ENCODE results near the gene MAPK8. TPM values are rescaled to one million over a fixed set of nuclear protein-coding genes. Genes with fewer than 3 reads are reported as not detected.

Gene MAPK8
- 25.8 to 40.8 TPM (median 34.6 TPM) in 5 replicates for total RNA-seq (2022; extraction: Qiagen RNA extraction)

GRCh38 chr10:48306265-48306869 is at the start of gene MAPK8:
Gene MAPK8, plus strand, starts transcription at chr10:48306677. Its CDS starts 94,984 bp downstream, at chr10:48401661.

GRCh38 chr10:48274636-48275035 is 31.8 kb upstream of the MAPK8 start, which contains the start of gene FRMPD2:
Gene FRMPD2, minus strand, starts transcription at chr10:48274696. Its CDS starts 129 bp downstream, at chr10:48274567.

Other genes starting within 250 kb of the MAPK8 start
- gene FRMPD2, start 32.0 kb upstream of the MAPK8 start, total RNA-seq (2022; extraction: Qiagen RNA extraction) = 0.06 to 0.11 TPM (median 0.08 TPM) in 3 of 5 replicates, not detected in the others